ENCODE measurements around the gene IL17RB. TPM values are rescaled to one million over a fixed set of nuclear protein-coding genes. Genes with fewer than 3 reads are reported as not detected.

IL17RB gene
- total and polyA plus RNA-seq, 2 of the 4 experiments (the other 2 are of a cell fraction) = under 0.01 TPM; not detected in 1

GRCh38 chr3:53902067-53902466, 55.7 kb downstream of the IL17RB start:
- H3K4me1 ChIP-seq (ENCODE audit: control insufficient read depth, insufficient read depth, low read length) = no peaks in the 10 kb centered on the region
- dilution Hi-C loops (cut with HindIII; ENCODE audit: low sequenced_read_pairs, unreplicated experiment) = no loop called here
- peaks cover 4% of the 10 kb centered on the region for H3K27me3 ChIP-seq (ENCODE audit: control insufficient read depth, insufficient read depth, low read length)
- H3K4me3 ChIP-seq (ENCODE audit: insufficient read depth, low read depth, low read length) = no peak overlapping the region
- no peak overlapping the region for H4K91ac ChIP-seq (ENCODE audit: insufficient read depth, low read depth, low read length)
- POLR2A ChIA-PET (ENCODE audit: unreplicated experiment) = no interaction called here
- H3K9ac ChIP-seq (ENCODE audit: low read depth, low read length) = no peak overlapping the region
- CTCF ChIA-PET = interaction anchor here (0.6 kb wide), 1 partner anchor 777 kb away, joined by 4 read pairs; no protein-coding TSS in a partner anchor
- no CpG with 5 or more reads among the region's 1 CpG for WGBS, 2 experiments (ENCODE audit: extremely low coverage in 2 of 2, insufficient read length in 1 of 2)
- no peak overlapping the region for H3K27ac ChIP-seq (ENCODE audit: insufficient read depth, low read length)
- H2AFZ ChIP-seq (replicated peaks; ENCODE audit: low read length, poor library complexity) = no peak overlapping the region
- H3K56ac ChIP-seq (ENCODE audit: extremely low read depth, insufficient read depth, low read length) = no peak overlapping the region
- H2AK9ac ChIP-seq (replicated peaks; ENCODE audit: low read depth, low read length, poor library complexity) = no peak overlapping the region
- no TSS peak for BruUV-seq (replicated peaks)
- H3K36me3 ChIP-seq (ENCODE audit: control insufficient read depth, insufficient read depth, low read length) = no peaks in the 10 kb centered on the region
- H2AK5ac ChIP-seq (ENCODE audit: low read depth, low read length) = no peak overlapping the region
- intact Hi-C loops (cut with micrococcal nuclease) = no loop called here
- H2BK15ac ChIP-seq (ENCODE audit: low read depth, low read length) = no peak overlapping the region
- in situ Hi-C loops (cut with MboI; ENCODE audit: low sequenced_read_pairs) = no loop called here
- H3K9me3 ChIP-seq (ENCODE audit: control insufficient read depth, insufficient read depth, low read length) = no peaks in the 10 kb centered on the region
- no peak for TF ChIP-seq NFE2L2 (IDR thresholded peaks at IDR 0.05; ENCODE audit: low read depth, low read length)
- H3K18ac ChIP-seq (ENCODE audit: low read depth, low read length) = no peak overlapping the region
- H4K5ac ChIP-seq (ENCODE audit: low read depth, low read length) = no peak overlapping the region
- no peak overlapping the region for H2BK120ac ChIP-seq (ENCODE audit: low read depth, low read length)
- no peak overlapping the region for H3K4me2 ChIP-seq (ENCODE audit: low read depth, low read length)
- no peak overlapping the region for H3K4ac ChIP-seq (ENCODE audit: low read depth, low read length)
- no peak overlapping the region for H2BK5ac ChIP-seq (ENCODE audit: low read depth, low read length, poor library complexity, severe bottlenecking)
- ATAC-seq (ENCODE audit: low read depth) (no peak), DNase-seq (no peak)
- H3K79me1 ChIP-seq (ENCODE audit: low read depth in 1 of 2, low read length in 2 of 2) = no peaks in the 10 kb centered on the region
- H3K14ac ChIP-seq (replicated peaks; ENCODE audit: low read depth, low read length) = no peak overlapping the region
- H2BK20ac ChIP-seq (ENCODE audit: low read depth, low read length) = no peak overlapping the region
- no peak overlapping the region for H4K8ac ChIP-seq (ENCODE audit: low read depth in 2 of 2, low read length in 2 of 2)
- no peaks in the 10 kb centered on the region for H4K20me1 ChIP-seq (ENCODE audit: insufficient read depth, low read length)
- H3K23ac ChIP-seq (ENCODE audit: low read depth, low read length) = no peak overlapping the region
- H3K9me1 ChIP-seq (ENCODE audit: insufficient read depth, low read length) = no peaks in the 10 kb centered on the region

Data from IMR-90 (cell line).